Omental fat pad (tissue), 4 donors: Measurements from ENCODE around the gene ABCA4. TPM values are rescaled to one million over a fixed set of nuclear protein-coding genes. Genes with fewer than 3 reads are reported as not detected.

Source experiments
- ATAC-seq: fragments of 150-250 bp; one replicate; pipeline ENCODE4 v1.9.1; 2016; ENCODE audit warnings: mild to moderate bottlenecking, moderate library complexity; ENCODE audit not compliant: low FRiP score
- DNase-seq: peaks from one replicate; pipeline ENCODE4 v3.0.0-alpha.2; 2019; ENCODE audit warnings: low spot score
- total RNA-seq, 4 donors: library from RNA; depleted of rRNA; stranded (reverse); fragments of >200 nt; gene quantifications; one replicate each; pipeline ENCODE4 v1.1.0, GENCODE V29; 2016
- TF ChIP-seq, protein P1 (sequence below), 3 donors: fragments of 450-650 bp; IDR thresholded peaks; one replicate each; pipeline ENCODE4 v1.5.1; 2016 to 2017; ENCODE audit warnings: antibody characterized with exemption in 3 of 3, mild to moderate bottlenecking in 3 of 3, moderate library complexity in 2 of 3

Gene ABCA4
- total RNA-seq, 4 donors from 2014 or later = 0.37 to 0.79 (median 0.38) TPM; not detected in 1

DNA sequence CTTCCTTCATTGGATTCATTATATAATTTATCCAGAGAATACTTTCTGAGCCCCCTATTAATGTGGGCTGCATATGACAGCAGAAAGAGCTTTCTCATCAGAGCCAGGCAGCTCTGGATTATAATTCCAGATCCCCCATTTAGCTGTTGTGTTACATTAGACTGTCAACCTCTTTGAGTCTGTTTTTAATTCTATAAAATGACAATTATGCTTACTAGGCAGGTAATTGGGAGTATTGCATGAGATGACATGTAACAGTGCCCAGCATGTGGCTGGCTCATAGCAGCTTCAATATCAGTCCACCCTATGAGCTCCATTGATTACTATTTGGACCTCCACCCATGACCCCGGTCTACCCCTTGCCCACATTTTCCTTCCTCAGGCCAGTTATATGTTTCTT is 49.6 kb downstream of the ABCA4 start:
- ATAC-seq (no peak), DNase-seq (no peak)
- TF ChIP-seq, protein P1, sequence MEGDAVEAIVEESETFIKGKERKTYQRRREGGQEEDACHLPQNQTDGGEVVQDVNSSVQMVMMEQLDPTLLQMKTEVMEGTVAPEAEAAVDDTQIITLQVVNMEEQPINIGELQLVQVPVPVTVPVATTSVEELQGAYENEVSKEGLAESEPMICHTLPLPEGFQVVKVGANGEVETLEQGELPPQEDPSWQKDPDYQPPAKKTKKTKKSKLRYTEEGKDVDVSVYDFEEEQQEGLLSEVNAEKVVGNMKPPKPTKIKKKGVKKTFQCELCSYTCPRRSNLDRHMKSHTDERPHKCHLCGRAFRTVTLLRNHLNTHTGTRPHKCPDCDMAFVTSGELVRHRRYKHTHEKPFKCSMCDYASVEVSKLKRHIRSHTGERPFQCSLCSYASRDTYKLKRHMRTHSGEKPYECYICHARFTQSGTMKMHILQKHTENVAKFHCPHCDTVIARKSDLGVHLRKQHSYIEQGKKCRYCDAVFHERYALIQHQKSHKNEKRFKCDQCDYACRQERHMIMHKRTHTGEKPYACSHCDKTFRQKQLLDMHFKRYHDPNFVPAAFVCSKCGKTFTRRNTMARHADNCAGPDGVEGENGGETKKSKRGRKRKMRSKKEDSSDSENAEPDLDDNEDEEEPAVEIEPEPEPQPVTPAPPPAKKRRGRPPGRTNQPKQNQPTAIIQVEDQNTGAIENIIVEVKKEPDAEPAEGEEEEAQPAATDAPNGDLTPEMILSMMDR (IDR thresholded peaks at IDR 0.05) = no peak

DNA sequence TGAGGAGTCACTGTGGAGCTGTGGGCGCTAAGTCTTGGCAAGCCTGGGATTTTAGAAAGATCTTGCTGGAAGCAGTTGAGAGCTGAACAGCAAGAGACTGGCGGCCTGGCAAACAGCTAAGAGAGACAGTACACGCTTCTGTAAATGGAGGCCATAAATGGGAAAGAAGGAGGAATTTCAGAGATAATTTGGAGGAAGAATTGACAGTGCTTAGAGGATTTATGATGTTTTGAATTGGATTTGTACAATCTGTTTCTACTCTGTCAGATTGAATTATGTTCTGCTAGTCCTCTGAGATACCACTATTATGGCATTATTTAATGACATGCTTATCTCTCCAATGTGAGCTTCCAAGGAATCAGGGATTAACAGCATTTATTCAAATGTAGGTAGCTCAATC is 50.1 kb downstream of the ABCA4 start:
- no peak for DNase-seq
- ATAC-seq = no peak
- TF ChIP-seq, protein P1 (IDR thresholded peaks at IDR 0.05) = no peak

DNA sequence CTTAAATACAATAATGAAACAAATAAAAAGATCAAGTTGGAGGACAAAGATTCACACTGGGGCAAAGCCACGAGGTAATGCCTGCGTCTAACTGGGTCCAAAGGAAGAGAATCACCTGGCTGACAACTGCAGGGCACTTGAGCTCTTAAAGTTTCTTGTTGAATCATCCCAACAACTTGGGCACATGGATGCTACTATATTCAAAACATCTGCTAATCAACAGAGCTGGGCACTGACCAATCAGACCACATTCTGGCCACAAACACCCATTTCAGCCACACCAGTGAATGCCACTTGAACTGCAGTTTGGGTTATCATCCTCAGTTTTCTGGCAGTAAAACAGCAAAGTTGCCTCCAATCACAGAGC is 51.0 kb downstream of the ABCA4 start:
- TF ChIP-seq, protein P1 (IDR thresholded peaks at IDR 0.05) = no peak
- DNase-seq = no peak
- ATAC-seq = no peak

DNA sequence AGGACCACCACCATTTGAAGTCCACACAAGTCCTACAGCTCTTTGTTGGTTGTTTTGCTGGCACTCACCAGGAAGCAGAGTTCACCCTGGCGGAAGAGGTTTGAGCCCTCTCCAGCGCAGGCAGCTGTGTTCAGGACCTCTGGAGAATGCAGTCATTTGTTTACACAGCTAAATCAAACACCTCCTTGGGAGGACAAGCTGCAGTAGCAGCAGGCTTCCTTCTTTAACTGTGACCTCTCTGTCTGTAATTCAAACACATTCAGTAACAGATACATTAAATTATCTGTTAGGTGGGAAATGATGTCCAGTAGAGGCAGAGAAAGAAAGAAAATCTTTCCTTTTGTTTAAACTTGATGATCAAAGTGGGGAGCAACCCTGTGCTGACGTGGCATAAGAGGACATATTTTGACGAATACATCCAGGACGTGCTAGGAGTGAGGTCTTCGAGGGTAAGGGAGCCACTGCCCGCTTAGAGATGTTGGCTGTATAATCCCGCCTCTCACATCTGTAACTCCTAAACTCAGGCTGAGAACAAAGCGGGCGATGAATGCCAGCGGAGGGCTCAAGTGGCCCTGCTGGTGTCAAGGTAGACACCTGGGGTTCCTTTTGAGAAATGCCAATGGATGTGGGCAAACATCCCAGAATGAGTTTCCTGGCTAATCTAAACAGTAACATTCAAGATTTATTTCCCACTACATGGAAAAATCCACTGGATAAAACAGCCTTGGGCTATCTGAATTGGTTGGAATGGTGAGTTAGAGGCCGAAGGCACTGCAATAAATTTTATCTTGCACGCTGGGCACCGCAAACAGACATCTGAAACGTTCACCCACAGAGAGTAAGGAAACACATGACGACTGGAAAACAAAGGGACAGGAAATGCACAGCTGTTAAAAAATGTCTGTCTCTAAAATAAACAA is 51.7 kb downstream of the ABCA4 start:
- no peak for DNase-seq
- no peak for ATAC-seq
- TF ChIP-seq, protein P1 (IDR thresholded peaks at IDR 0.05) = no peak

DNA sequence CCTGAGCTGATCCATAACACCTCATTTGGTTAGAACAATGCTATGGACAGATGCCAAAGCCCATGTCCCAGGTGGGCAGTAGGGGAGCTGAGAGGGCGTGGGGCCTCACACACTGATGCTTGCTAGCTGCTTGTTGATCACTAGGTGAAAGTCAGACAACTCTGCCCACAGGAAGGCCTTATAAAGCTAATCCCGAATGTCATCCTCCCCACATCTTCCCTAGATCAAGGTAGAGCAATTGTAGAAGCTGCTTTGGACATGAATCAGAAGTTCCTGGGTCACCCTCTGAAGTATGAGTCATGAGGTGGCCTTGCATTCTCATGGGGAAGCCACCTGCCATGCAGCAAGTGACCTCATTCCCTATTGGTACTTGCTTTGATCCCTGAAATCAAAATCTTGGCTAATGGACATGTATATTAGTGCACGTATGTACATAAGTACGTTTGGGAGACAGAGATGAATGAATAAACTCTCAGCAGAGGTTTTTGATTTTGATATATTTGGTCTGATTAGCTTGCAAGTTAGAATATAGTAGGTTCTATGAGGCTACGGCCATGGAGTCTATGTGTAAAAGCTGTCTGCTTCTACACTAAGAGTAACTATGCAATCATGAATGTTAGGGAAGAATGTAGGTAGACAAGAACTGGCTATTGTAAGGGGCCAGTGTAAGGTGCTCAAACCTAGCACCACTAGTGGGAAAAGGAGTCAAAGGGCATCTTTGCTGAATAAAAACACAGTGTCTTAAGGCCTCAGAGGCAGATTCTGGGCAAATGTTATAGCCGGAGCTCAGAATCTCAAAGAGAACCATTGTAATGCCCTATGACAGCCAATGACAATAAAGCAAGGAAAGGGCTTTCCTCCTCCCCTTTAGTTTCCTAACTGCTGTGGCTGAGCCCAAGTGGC is 52.6 kb downstream of the ABCA4 start:
- TF ChIP-seq, protein P1 (IDR thresholded peaks at IDR 0.05) = no peak
- DNase-seq (no peak), ATAC-seq (no peak)

DNA sequence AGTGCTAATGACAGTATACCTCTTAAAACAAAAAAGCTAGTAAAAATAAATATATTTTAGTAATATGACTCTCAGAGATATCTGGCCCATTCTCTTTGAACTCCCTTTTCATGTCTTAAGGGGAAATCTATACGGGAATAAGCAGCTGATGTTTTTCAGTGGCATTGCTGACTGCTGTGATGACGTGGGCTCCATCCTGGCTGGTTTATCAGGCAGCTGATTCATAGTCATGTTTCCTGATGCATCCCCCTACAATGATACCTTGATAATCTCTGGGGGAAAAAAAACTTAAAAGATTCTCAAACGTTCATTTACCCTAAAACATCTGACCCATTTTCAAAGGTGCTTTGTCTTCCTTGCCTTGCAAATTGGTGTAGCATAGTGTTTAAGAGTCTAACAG is 53.8 kb downstream of the ABCA4 start:
- ATAC-seq (no peak), DNase-seq (no peak)
- TF ChIP-seq, protein P1 (IDR thresholded peaks at IDR 0.05) = no peak
